Lung (tissue), 12 donors: ENCODE measurements around the gene ZFAND2B. TPM values are rescaled to one million over a fixed set of nuclear protein-coding genes. Genes with fewer than 3 reads are reported as not detected.

Experiments
- ATAC-seq: fragments of 200-7000 bp; cut with Tn5 transposase; one replicate; pipeline ENCODE4 v1.9.1; 2020; ENCODE audit warnings: moderate number of reproducible peaks; ENCODE audit not compliant: insufficient read depth, low FRiP score
- DNase-seq, 3 donors: peaks; one replicate each; pipeline ENCODE4 v3.0.0-alpha.2; 2013 to 2017
- H3K27ac ChIP-seq, 2 donors: one replicate each; pipeline ENCODE4 v1.5.1; 2013; ENCODE audit warnings: mild to moderate bottlenecking in 2 of 2, moderate library complexity in 2 of 2, control low read depth in 1 of 2, inconsistent platforms in 1 of 2, low read depth in 1 of 2, low read length in 1 of 2
- H3K27me3 ChIP-seq, 3 donors: one replicate each; pipeline ENCODE4 v1.5.1; 2013; ENCODE audit warnings: low read length in 2 of 3; ENCODE audit not compliant: control insufficient read depth in 3 of 3, insufficient read depth in 3 of 3
- H3K36me3 ChIP-seq, 4 donors: one replicate each; pipeline ENCODE4 v1.5.1; 2013; ENCODE audit warnings: low read length in 4 of 4, mild to moderate bottlenecking in 1 of 4, moderate library complexity in 1 of 4; ENCODE audit not compliant: control insufficient read depth in 4 of 4, insufficient read depth in 4 of 4
- H3K4me1 ChIP-seq, 5 donors: one replicate each; pipeline ENCODE4 v1.5.1; 2013; ENCODE audit warnings: low read length in 5 of 5, mild to moderate bottlenecking in 2 of 5, moderate library complexity in 1 of 5; ENCODE audit not compliant: control insufficient read depth in 5 of 5, insufficient read depth in 5 of 5
- H3K4me3 ChIP-seq: one replicate; pipeline ENCODE4 v1.5.1; 2013; ENCODE audit warnings: mild to moderate bottlenecking, control low read depth, moderate library complexity
- H3K9ac ChIP-seq, 2 donors: one replicate each; pipeline ENCODE4 v1.5.1; 2013; ENCODE audit warnings: low read length in 2 of 2, control low read depth in 1 of 2; ENCODE audit not compliant: insufficient read depth in 1 of 2
- H3K9me3 ChIP-seq, 4 donors: one replicate each; pipeline ENCODE4 v1.5.1; 2013; ENCODE audit warnings: low read length in 3 of 4, mild to moderate bottlenecking in 1 of 4, moderate library complexity in 1 of 4; ENCODE audit not compliant: control insufficient read depth in 4 of 4, insufficient read depth in 3 of 4
- CTCF ChIP-seq: IDR thresholded peaks from 2 replicates; pipeline ENCODE4 v1.5.1; 2012; ENCODE audit warnings: mild to moderate bottlenecking; ENCODE audit errors: control extremely low read depth, extremely low read depth
- WGBS, 2 donors: extraction: QIAGEN DNeasy Blood & Tissue Kit; methylation state at CpG; one replicate each; pipeline ENCODE4 v1.1.7; 2013; 5-methylcytosine and 5-hydroxymethylcytosine counted together
- polyA plus RNA-seq, 2 donors: library from polyadenylated mRNA; stranded (reverse); fragments of 200-250 nt; gene quantifications; one replicate each; pipeline ENCODE4 v1.2.1, GENCODE V29; 2013
- total RNA-seq, 2 donors: library from RNA; depleted of rRNA in 1 of 2; stranded (reverse); fragments of >200 nt in 1 of 2; gene quantifications; one replicate each; pipeline ENCODE4 v1.2.1, GENCODE V29; 2014 to 2021
- donor health status: control.
- donor health status: control.
- donor health status: Bipolar disorder and iron deficiency.
- donor health status: healthy.
- donor health status: DM: yes; HTN: yes; CAD: no.

The ZFAND2B gene
- total and polyA plus RNA-seq, 4 donors, result 28.2 to 45.1 (median 39.6) TPM

- ATAC-seq (no peak), DNase-seq (peak in 2 of 3 donors; percentile 59 to 81)
- Histone ChIP-seq H3K9ac (peak overlapping the region; percentile 28 to 82), H3K4me1 (peaks cover 0 to 22% (median 12%) of the 10 kb centered on the region in 5 donors), H3K4me3 (no peak overlapping the region), H3K27ac (peak overlapping the region in 1 of 2 donors; percentile 69), H3K27me3 (no peaks in the 10 kb centered on the region), H3K36me3 (peaks cover 4 to 25% (median 19%) of the 10 kb centered on the region in 4 donors), H3K9me3 (no peaks in the 10 kb centered on the region)
- TF ChIP-seq CTCF, result no peak
- 57 to 62% methylated on average over 17 of the region's 17 CpGs for WGBS, 2 donors
Measured at GRCh38 chr2:219207884-219208740, 1.5 kb downstream of the ZFAND2B start.

DNA sequence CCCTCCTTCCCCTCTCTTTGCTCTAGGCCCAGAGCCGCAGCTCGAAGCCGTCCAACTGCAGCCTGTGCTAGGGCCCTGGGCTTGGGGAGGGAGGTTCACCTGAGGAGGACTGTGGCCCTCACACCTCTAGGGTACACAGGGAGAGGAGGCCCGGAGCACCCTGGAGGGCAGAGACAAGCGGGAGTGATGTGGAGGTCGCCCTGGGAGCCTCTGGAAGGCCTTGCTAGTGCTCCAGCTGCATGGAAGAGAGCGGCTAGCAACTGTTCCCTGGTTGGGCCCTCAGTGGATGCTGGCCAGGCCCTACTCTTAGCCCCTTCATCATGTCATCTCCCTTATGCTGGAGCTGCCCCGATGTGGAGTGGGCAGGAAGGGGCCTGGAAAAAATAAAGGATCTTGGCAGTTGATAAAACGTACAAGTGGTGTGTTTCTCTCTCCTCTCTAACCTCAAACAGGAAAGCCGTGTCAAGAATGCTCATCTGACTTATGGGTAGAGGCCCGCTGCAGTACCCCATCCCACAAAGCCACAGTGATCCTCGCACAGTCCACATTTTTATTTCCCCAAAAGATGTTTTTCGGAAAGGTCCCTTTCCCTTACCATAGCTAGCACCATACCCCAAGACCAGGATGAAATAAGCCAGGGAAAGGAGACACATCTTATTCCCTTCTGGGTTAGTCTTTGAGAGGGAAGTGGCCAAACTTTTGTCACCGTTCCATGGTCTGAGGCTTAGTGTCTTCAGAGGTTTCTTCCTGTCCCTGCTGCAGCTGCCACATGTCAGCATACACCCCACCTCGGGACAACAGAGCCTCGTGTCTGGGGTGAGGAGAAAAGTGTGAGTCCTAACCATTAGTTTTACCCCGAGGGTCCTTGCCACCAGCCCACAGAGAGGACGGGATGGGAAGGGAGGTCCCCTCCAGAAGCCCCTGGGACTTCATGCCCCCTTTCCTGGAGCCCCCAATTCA lies 2.9 kb downstream of the ZFAND2B start:
- no peak for TF ChIP-seq CTCF
- WGBS, 2 donors, result 46 to 72% methylated on average over 18 of the region's 18 CpGs

GRCh38 chr2:219210196-219210885 lies 3.8 kb downstream of the ZFAND2B start:
- no peak overlapping the region for H3K4me3 ChIP-seq
- H3K27me3 ChIP-seq, result no peaks in the 10 kb centered on the region
- ATAC-seq (no peak), DNase-seq (no peak)
- no peaks in the 10 kb centered on the region for H3K9me3 ChIP-seq
- 92 to 94% methylated on average over 24 of the region's 24 CpGs for WGBS, 2 donors
- TF ChIP-seq CTCF, result no peak
- H3K9ac ChIP-seq, result no peak overlapping the region
- H3K4me1 ChIP-seq, result peaks cover 0 to 22% (median 12%) of the 10 kb centered on the region in 5 donors
- H3K27ac ChIP-seq, result no peak overlapping the region
- H3K36me3 ChIP-seq, result peaks cover 4 to 43% (median 34%) of the 10 kb centered on the region in 4 donors

More for the DNA sequence above, 2.9 kb downstream of the ZFAND2B start:
- ATAC-seq (no peak), DNase-seq (no peak)
- Histone ChIP-seq H3K4me3 (no peak overlapping the region), H3K9me3 (no peaks in the 10 kb centered on the region), H3K27ac (no peak overlapping the region), H3K4me1 (peaks cover 0 to 22% (median 12%) of the 10 kb centered on the region in 5 donors), H3K36me3 (peaks cover 4 to 37% (median 32%) of the 10 kb centered on the region in 4 donors), H3K27me3 (no peaks in the 10 kb centered on the region), H3K9ac (no peak overlapping the region)
